Effector memory CD4-positive, alpha-beta T cell (primary cell): ENCODE data around the gene CSTF3.
"Not testable (repeated sequence)": the region's sequence is repeated elsewhere in the genome, so short reads cannot be mapped to it uniquely, and the experiment has no call there.

Experiments
- DNase-seq, 3 donors: peaks; one replicate each; pipeline ENCODE4 v3.0.0-alpha.2; 2020
- H3K27ac ChIP-seq: 2 replicates; pipeline ENCODE4 v1.7.0; 2013; ENCODE audit warnings: mild to moderate bottlenecking, low read length, moderate library complexity; ENCODE audit not compliant: insufficient read depth, poor library complexity, severe bottlenecking
- H3K27me3 ChIP-seq: replicated peaks from 2 replicates; pipeline ENCODE4 v1.7.0; 2013; ENCODE audit warnings: mild to moderate bottlenecking, low read length; ENCODE audit not compliant: insufficient read depth, control insufficient read depth, poor library complexity, severe bottlenecking
- H3K36me3 ChIP-seq: 2 replicates; pipeline ENCODE4 v1.7.0; 2013; ENCODE audit warnings: mild to moderate bottlenecking, low read length, moderate library complexity; ENCODE audit not compliant: control insufficient read depth, insufficient read depth
- H3K4me1 ChIP-seq: 2 replicates; pipeline ENCODE4 v1.7.0; 2013; ENCODE audit warnings: low read length, mild to moderate bottlenecking; ENCODE audit not compliant: control insufficient read depth, insufficient read depth, poor library complexity, severe bottlenecking
- H3K4me3 ChIP-seq: 2 replicates; pipeline ENCODE4 v1.7.0; 2013; ENCODE audit warnings: low read length, low read depth, mild to moderate bottlenecking; ENCODE audit not compliant: insufficient read depth, poor library complexity, severe bottlenecking
- H3K9me3 ChIP-seq: 2 replicates; pipeline ENCODE4 v1.7.0; 2013; ENCODE audit warnings: mild to moderate bottlenecking, low read length, moderate library complexity; ENCODE audit not compliant: control insufficient read depth

CSTF3 gene

GRCh38 chr11:33182246-33182878 is 21.1 kb upstream of the CSTF3 start:
- DNase-seq: no peak
- Histone ChIP-seq H3K27me3 (no peaks in the 10 kb centered on the region), H3K27ac (no peak overlapping the region), H3K4me1 (peaks cover 3% of the 10 kb centered on the region), H3K9me3 (no peaks in the 10 kb centered on the region), H3K4me3 (no peak overlapping the region), H3K36me3 (no peaks in the 10 kb centered on the region)

- Histone ChIP-seq H3K27ac (no peak overlapping the region), H3K4me1 (peaks cover 3% of the 10 kb centered on the region), H3K9me3 (no peaks in the 10 kb centered on the region), H3K27me3 (no peaks in the 10 kb centered on the region), H3K36me3 (no peaks in the 10 kb centered on the region), H3K4me3 (no peak overlapping the region)
- no peak for DNase-seq
These were observed 18.1 kb upstream of the CSTF3 start for GRCh38 chr11:33179348-33179803.

GRCh38 chr11:33178443-33179180 is 17.3 kb upstream of the CSTF3 start:
- DNase-seq: no peak
- Histone ChIP-seq H3K4me1 (peaks cover 3% of the 10 kb centered on the region), H3K36me3 (no peaks in the 10 kb centered on the region), H3K27me3 (no peaks in the 10 kb centered on the region), H3K27ac (no peak overlapping the region), H3K4me3 (no peak overlapping the region), H3K9me3 (no peaks in the 10 kb centered on the region)

GRCh38 chr11:33177676-33178336 is 16.5 kb upstream of the CSTF3 start:
- peaks cover 3% of the 10 kb centered on the region for H3K4me1 ChIP-seq
- H3K27me3 ChIP-seq: no peaks in the 10 kb centered on the region
- H3K4me3 ChIP-seq: no peak overlapping the region
- no peak for DNase-seq
- H3K9me3 ChIP-seq: no peaks in the 10 kb centered on the region
- no peaks in the 10 kb centered on the region for H3K36me3 ChIP-seq
- no peak overlapping the region for H3K27ac ChIP-seq

- not testable (repeated sequence) for H3K9me3 ChIP-seq, H3K27ac ChIP-seq, DNase-seq, H3K4me1 ChIP-seq, H3K4me3 ChIP-seq, H3K27me3 ChIP-seq, H3K36me3 ChIP-seq
These were observed 15.5 kb upstream of the CSTF3 start for GRCh38 chr11:33176760-33177159.

GRCh38 chr11:33172996-33173395 is 11.7 kb upstream of the CSTF3 start:
- Histone ChIP-seq H3K27me3 (no peaks in the 10 kb centered on the region), H3K4me1 (no peaks in the 10 kb centered on the region), H3K36me3 (no peaks in the 10 kb centered on the region), H3K4me3 (no peak overlapping the region), H3K27ac (no peak overlapping the region), H3K9me3 (no peaks in the 10 kb centered on the region)
- DNase-seq: no peak

GRCh38 chr11:33172345-33172744 is 11.1 kb upstream of the CSTF3 start:
- Histone ChIP-seq H3K27ac (no peak overlapping the region), H3K4me1 (no peaks in the 10 kb centered on the region), H3K27me3 (no peaks in the 10 kb centered on the region), H3K4me3 (no peak overlapping the region), H3K9me3 (no peaks in the 10 kb centered on the region), H3K36me3 (no peaks in the 10 kb centered on the region)
- DNase-seq: no peak

GRCh38 chr11:33171251-33171650 is 10.0 kb upstream of the CSTF3 start:
- Histone ChIP-seq H3K9me3 (no peaks in the 10 kb centered on the region), H3K4me1 (no peaks in the 10 kb centered on the region), H3K27me3 (no peaks in the 10 kb centered on the region), H3K36me3 (no peaks in the 10 kb centered on the region), H3K27ac (no peak overlapping the region), H3K4me3 (no peak overlapping the region)
- DNase-seq: no peak

GRCh38 chr11:33168709-33169200 is 7.5 kb upstream of the CSTF3 start:
- H3K4me3 ChIP-seq: no peak overlapping the region
- no peaks in the 10 kb centered on the region for H3K36me3 ChIP-seq
- no peak overlapping the region for H3K27ac ChIP-seq
- H3K27me3 ChIP-seq: no peaks in the 10 kb centered on the region
- no peak for DNase-seq
- H3K4me1 ChIP-seq: no peaks in the 10 kb centered on the region
- no peaks in the 10 kb centered on the region for H3K9me3 ChIP-seq

- Histone ChIP-seq H3K4me3 (no peak overlapping the region), H3K4me1 (peaks cover 9% of the 10 kb centered on the region), H3K27me3 (no peaks in the 10 kb centered on the region), H3K36me3 (no peaks in the 10 kb centered on the region), H3K9me3 (no peaks in the 10 kb centered on the region), H3K27ac (no peak overlapping the region)
- DNase-seq: no peak
These were observed 1.6 kb upstream of the CSTF3 start for GRCh38 chr11:33162831-33163230.
